ENCODE results near the gene GOLGB1.

Gene GOLGB1

DNA sequence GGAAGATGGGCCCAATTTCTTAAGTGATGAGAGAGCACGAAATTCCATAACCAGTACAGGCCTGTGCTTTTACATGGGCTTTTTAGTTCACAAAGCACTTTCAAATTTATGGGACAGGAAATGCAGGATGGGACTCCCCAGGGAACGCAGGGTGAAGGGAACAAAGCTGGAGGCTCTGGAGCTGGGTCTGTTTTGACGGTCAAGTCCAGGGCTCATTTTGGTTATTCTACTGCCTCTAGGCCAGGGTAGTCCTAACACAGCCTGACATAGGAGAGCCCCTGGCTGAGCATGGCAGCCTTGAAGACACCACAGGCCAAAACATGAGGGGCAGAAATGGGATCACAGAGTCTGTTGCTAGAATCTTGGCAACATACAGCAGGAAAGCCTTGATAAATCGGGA is 122.3 kb downstream of the GOLGB1 start:
- DNase-seq, result no peak

GRCh38 chr3:121626495-121626894 is 123.0 kb downstream of the GOLGB1 start:
- no peak for DNase-seq

DNA sequence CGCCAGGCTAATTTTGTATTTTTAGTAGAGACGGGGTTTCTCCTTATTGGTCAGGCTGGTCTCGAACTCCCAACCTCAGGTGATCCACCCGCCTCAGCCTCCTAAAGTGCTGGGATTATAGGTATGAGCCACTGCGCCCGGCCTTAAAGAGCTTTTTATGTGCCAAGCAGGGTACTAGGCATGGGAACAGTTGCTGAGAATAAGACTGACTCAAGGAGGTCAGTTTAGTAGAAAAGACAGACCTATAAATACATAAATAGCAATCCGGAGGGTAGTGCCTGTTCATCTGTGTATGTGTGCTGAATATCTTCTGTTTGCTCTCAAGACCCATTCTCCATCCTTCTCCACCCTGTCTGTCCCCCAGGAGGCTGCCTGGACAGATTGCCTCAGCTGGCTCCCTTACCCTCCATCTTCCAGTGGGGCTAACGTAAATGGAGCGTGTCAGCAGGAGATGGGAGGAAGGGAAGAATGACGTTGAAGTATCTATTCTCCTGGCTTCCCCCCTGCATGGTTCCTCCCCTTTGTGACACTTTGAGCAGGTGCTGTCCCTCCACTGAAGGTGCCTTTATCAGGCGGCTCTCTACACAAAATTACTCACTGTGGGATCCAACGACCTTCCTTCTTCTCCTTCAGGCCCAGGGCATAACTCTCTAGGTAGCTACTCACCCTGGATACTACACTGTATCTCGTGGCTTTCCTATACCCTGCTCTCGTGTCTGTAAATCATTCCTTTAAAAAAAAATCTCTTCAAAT is 125.2 kb downstream of the GOLGB1 start:
- no peak for DNase-seq

DNA sequence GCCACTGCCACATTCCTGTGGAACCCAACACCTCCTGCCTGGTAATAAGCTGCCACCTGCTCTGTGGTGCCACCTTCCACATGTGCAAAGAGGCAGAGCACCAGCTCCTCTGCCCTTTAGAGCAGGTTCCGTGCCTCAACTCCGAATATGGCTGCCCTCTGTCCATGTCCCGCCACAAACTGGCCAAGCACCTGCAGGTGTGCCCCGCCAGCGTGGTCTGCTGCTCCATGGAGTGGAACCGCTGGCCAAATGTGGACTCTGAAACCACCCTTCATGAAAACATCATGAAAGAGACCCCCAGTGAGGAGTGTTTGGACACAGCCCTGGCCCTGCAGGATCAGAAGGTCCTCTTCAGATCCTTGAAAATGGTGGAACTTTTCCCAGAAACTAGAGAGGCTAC is 128.1 kb downstream of the GOLGB1 start:
- DNase-seq, result no peak

DNA sequence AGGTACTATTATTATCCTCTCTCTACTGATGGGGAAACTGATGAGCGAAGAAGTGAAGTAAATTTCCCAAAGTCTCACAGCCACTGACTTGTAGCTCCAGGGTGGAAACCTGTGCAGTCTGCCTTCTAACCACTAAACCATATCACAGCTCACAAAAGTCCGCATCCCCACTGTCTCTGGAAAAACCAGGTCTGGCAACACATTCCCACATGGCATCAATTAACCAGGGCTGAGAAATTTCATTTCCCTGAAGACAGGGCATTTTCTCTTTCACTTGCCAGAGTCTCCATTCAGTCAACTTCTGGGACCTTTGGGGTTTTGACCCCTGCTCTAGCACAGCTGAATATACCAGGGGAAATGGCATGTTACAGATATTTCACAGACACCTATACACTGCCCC is 129.8 kb downstream of the GOLGB1 start:
- no peak for DNase-seq
